Endodermal cell (in vitro differentiated cells): Measurements from ENCODE around the gene CDH15. TPM values are rescaled to one million over a fixed set of nuclear protein-coding genes. Genes with fewer than 3 reads are reported as not detected.

Experiments used
- DNase-seq: peaks from one replicate; pipeline ENCODE4 v3.0.0-alpha.2; 2017
- H3K27ac ChIP-seq: 2 replicates; pipeline ENCODE4 v1.5.1; 2013; ENCODE audit warnings: mild to moderate bottlenecking, low read depth, low read length, moderate library complexity
- H3K27me3 ChIP-seq: 2 replicates; pipeline ENCODE4 v1.6.1; 2013; ENCODE audit warnings: mild to moderate bottlenecking, low read length, moderate library complexity; ENCODE audit not compliant: insufficient read depth, control insufficient read depth, poor library complexity, severe bottlenecking
- H3K36me3 ChIP-seq: 2 replicates; pipeline ENCODE4 v1.7.0; 2013; ENCODE audit warnings: mild to moderate bottlenecking, low read length, moderate library complexity; ENCODE audit not compliant: control insufficient read depth, insufficient read depth
- H3K4me1 ChIP-seq: one replicate; pipeline ENCODE4 v1.7.0; 2013; ENCODE audit warnings: low read length; ENCODE audit not compliant: control insufficient read depth, insufficient read depth
- H3K4me3 ChIP-seq: 2 replicates; pipeline ENCODE4 v1.5.1; 2013; ENCODE audit warnings: mild to moderate bottlenecking, low read length, moderate library complexity
- H3K9ac ChIP-seq: 2 replicates; pipeline ENCODE4 v1.6.1; 2013; ENCODE audit warnings: mild to moderate bottlenecking, low read length, moderate library complexity; ENCODE audit not compliant: poor library complexity, severe bottlenecking; ENCODE audit errors: extremely low read depth
- H3K9me3 ChIP-seq: 2 replicates; pipeline ENCODE4 v1.6.1; 2013; ENCODE audit warnings: mild to moderate bottlenecking, low read length, moderate library complexity; ENCODE audit not compliant: control insufficient read depth
- H3K27ac Mint-ChIP-seq: 2 replicates; pipeline ENCODE4 v1.8.0; 2020; ENCODE audit warnings: mixed read lengths
- H3K27me3 Mint-ChIP-seq: 2 replicates; pipeline ENCODE4 v1.8.0; 2021; ENCODE audit warnings: mild to moderate bottlenecking, mixed read lengths; ENCODE audit not compliant: insufficient read depth
- H3K36me3 Mint-ChIP-seq: 2 replicates; pipeline ENCODE4 v1.8.0; 2020; ENCODE audit warnings: low read depth, mixed read lengths
- H3K4me1 Mint-ChIP-seq: 2 replicates; pipeline ENCODE4 v1.8.0; 2020; ENCODE audit warnings: mixed read lengths
- H3K4me3 Mint-ChIP-seq: 2 replicates; pipeline ENCODE4 v1.8.0; 2020; ENCODE audit warnings: mild to moderate bottlenecking, moderate library complexity, mixed read lengths
- H3K9me3 Mint-ChIP-seq: 2 replicates; pipeline ENCODE4 v1.8.0; 2020; ENCODE audit warnings: mild to moderate bottlenecking, mixed read lengths
- WGBS, 2 experiments: methylation state at CpG; one replicate each; pipeline versions ENCODE4 v1.1.5 to v1.1.7; 2013; ENCODE audit warnings: missing lambda C conversion rate in 2 of 2, mixed read lengths in 1 of 2; ENCODE audit not compliant: insufficient coverage in 1 of 2, insufficient read length in 1 of 2; 5-methylcytosine and 5-hydroxymethylcytosine counted together
- total RNA-seq, 2 donors: library from RNA; stranded (reverse); fragmentation: NEBNext Ultra II Directional in 1 of 2; extraction: Animal tissue kit (Norgen Biotek cat#: 25700) in 1 of 2; gene quantifications; 2 replicates in 1 of 2; 3 replicates in 1 of 2; pipeline ENCODE4 v1.2.1, GENCODE V29; 2021
- TF ChIP-seq, protein P1 (sequence below): fragments of 200-600 bp; sonication (generic); conservative IDR thresholded peaks from 2 replicates; pipeline ENCODE4 v1.5.0; 2021; ENCODE audit warnings: antibody characterized with exemption, mild to moderate bottlenecking

CDH15 gene
- total RNA-seq, 2 donors from 2014 or later, result 0.11 to 0.15 TPM

DNA sequence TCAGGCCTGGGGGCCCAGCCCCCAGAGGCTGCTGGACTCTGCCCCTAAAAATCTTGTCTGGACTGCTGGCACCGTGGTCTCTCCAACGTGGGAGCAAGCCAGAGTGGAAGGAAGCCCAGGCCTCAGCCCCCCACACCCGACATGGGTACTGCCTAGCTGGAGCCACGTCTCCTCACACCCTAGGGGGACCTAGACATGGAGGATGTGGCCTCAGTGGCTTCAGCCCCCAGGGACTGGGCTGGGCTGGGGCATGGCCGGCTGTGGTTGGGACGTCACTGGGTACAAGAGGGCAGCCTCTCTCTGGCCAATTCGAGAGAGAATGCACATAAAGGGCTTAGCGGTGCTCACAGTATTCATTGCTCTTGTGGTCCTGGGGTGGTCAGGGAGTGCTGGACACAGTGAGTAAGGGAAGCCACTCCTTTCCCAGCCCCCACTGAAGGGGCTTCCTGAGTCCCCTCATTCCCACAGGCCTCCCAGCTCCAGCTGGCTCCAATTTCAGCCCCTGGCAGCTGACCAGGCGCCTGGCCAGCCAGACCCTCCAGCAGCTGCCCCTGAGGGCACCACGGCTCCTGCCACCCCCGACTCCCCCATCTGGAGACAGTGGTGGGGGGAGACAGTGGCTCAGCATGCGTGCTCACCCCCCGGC, 1.1 kb downstream of the CDH15 start:
- Histone ChIP-seq H3K4me1 (peaks cover 2% of the 10 kb centered on the region), H3K9ac (no peak overlapping the region), H3K4me3 (no peak overlapping the region), H3K36me3 (no peaks in the 10 kb centered on the region), H3K9me3 (no peaks in the 10 kb centered on the region), H3K27me3 (peaks cover 38% of the 10 kb centered on the region), H3K27ac (no peak overlapping the region)
- Mint-ChIP-seq H3K27me3 (peaks cover 29% of the 10 kb centered on the region), H3K4me3 (no peak overlapping the region), H3K36me3 (no peaks in the 10 kb centered on the region), H3K4me1 (peaks cover 4% of the 10 kb centered on the region), H3K27ac (no peak overlapping the region), H3K9me3 (no peaks in the 10 kb centered on the region)
- no peak for DNase-seq
- TF ChIP-seq, protein P1, sequence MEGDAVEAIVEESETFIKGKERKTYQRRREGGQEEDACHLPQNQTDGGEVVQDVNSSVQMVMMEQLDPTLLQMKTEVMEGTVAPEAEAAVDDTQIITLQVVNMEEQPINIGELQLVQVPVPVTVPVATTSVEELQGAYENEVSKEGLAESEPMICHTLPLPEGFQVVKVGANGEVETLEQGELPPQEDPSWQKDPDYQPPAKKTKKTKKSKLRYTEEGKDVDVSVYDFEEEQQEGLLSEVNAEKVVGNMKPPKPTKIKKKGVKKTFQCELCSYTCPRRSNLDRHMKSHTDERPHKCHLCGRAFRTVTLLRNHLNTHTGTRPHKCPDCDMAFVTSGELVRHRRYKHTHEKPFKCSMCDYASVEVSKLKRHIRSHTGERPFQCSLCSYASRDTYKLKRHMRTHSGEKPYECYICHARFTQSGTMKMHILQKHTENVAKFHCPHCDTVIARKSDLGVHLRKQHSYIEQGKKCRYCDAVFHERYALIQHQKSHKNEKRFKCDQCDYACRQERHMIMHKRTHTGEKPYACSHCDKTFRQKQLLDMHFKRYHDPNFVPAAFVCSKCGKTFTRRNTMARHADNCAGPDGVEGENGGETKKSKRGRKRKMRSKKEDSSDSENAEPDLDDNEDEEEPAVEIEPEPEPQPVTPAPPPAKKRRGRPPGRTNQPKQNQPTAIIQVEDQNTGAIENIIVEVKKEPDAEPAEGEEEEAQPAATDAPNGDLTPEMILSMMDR, result no peak
- WGBS, 2 experiments, result 83 to 92% methylated on average over 8 to 13 of the region's 13 CpGs

DNA sequence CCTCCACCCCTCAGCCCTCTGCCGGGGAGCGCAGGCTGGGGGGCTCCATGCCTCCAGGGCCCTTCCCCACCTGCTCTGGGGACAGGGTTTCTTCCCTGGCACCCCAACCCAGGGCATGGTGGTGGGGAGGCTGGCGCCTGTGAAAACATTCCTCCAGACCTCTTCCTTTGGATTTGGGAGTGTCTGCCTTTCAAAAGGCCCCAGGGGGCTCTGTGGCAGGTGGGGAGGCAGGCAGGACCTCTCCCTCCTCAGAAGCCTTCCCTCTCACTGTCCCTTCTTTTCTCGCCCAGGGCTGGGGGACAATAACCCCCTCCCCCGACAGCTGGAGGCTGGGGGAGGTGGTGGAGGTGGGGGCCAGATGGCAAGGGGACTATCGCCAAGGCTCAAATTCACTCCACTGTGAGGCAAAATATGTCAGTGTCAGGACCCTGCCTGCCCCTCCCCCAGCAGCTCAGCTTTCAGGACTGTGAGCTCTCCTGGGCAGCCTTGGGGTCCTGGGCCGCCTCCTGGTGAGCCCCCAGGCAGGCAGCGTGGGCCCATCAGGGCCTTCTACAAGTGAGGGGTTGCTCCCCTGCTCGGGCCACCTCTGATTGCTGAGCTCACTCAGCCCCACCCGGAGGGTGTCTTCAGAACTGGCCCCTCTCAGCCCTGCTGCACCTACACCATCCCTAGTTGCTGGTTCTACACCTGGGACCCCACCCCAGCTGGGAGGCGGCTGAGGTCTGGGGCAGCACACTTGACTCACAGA, 1.8 kb downstream of the CDH15 start:
- H3K9me3 Mint-ChIP-seq, result no peaks in the 10 kb centered on the region
- DNase-seq, result no peak
- H3K27ac Mint-ChIP-seq, result no peak overlapping the region
- no peaks in the 10 kb centered on the region for H3K36me3 Mint-ChIP-seq
- peaks cover 38% of the 10 kb centered on the region for H3K27me3 ChIP-seq
- H3K27me3 Mint-ChIP-seq, result peaks cover 29% of the 10 kb centered on the region
- no peak overlapping the region for H3K4me3 Mint-ChIP-seq
- no peak overlapping the region for H3K4me3 ChIP-seq
- H3K4me1 Mint-ChIP-seq, result peaks cover 4% of the 10 kb centered on the region
- H3K9me3 ChIP-seq, result no peaks in the 10 kb centered on the region
- WGBS, 2 experiments, result 40 to 71% methylated on average over 1 to 9 of the region's 11 CpGs
- no peaks in the 10 kb centered on the region for H3K36me3 ChIP-seq
- TF ChIP-seq, protein P1, result no peak
- H3K4me1 ChIP-seq, result peaks cover 2% of the 10 kb centered on the region
- no peak overlapping the region for H3K27ac ChIP-seq
- no peak overlapping the region for H3K9ac ChIP-seq

DNA sequence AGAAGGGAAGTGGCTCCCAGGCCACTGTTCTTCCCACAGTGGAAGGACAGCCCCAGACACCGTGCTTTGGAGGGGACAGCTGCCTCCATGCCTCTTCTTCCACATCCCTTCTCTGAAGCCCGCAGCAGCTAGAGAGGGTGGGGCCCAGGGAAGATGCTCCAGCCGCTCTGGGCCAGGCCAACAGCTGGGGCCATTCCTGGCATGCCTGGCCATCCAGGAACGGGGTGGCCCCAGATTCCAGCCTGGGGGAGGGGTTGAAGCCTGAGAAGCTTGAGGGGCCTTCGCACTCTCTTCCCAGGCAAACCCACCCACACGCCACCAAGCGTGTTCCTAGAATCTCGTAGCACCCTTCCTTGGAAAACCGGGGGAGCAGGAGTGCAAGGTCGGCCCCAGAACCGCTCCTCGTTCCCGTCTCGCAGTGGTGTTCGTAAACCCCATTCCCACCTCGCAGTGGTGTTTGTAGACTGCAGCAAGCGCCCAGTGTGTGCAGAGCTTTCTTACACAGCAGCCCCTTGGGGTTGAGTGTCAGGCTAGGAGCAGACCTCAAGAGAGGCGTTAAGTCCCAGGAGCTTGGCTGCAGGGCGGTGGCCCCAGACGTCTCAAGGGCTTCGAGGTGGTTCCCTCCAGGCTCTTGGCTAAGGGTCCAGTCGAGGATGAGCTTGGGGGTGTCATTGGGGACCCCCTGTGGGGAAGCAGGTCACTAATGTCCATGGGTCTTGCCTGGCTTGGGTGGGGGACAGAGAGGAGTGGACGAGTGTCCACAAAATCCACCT, 2.7 kb downstream of the CDH15 start:
- Mint-ChIP-seq H3K27me3 (peaks cover 28% of the 10 kb centered on the region), H3K4me3 (no peak overlapping the region), H3K27ac (no peak overlapping the region), H3K36me3 (no peaks in the 10 kb centered on the region), H3K4me1 (peaks cover 4% of the 10 kb centered on the region), H3K9me3 (no peaks in the 10 kb centered on the region)
- TF ChIP-seq, protein P1, result no peak
- H3K9ac ChIP-seq, result no peak overlapping the region
- WGBS, 2 experiments, result 87 to 91% methylated on average over 11 to 23 of the region's 23 CpGs
- H3K4me1 ChIP-seq, result peaks cover 2% of the 10 kb centered on the region
- no peak for DNase-seq
- H3K27ac ChIP-seq, result no peak overlapping the region
- no peak overlapping the region for H3K4me3 ChIP-seq
- no peaks in the 10 kb centered on the region for H3K9me3 ChIP-seq
- peaks cover 37% of the 10 kb centered on the region for H3K27me3 ChIP-seq
- no peaks in the 10 kb centered on the region for H3K36me3 ChIP-seq
